Measurements from ENCODE around the gene GYG2.

GYG2 gene

DNA sequence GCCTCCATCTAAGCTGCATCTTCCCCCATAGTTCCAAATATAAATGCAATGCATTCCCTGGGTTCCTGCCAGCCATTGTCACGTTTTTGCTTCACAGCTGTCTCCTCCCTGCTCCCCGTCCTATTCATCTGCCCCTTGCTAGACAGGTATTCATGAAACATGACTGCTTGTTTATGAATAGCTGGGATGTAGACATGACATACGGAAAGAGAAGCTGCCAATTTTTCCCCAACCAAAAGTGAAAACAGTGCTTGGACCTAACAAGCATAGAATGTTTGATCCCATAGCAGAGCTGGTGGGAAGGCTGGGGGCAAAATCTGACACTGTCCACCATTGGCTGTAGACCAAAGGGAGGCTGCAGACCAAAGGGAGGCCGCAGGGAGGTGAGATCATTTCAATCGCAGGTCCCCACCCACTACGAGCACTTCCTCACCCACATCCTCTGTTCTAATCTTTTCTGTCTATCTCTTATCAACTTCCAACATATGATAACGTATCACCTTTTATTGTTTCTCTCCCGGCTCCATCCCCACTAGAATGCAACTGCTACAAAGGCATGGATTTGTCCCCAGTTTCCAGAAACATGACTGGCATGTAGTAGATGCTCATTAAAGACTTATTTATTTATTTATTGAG is 8.5 kb upstream of the GYG2 start:
- no peak overlapping the region for H3K4me3 ChIP-seq (ENCODE audit: low read depth, low read length)
- DNase-seq (ENCODE audit: low read depth): no peak
- TF ChIP-seq MYC (IDR thresholded peaks at IDR 0.05; ENCODE audit: low read depth, low read length) (no peak), POLR2A (IDR thresholded peaks at IDR 0.05; ENCODE audit: extremely low read depth, insufficient read length) (no peak)
- TF ChIP-seq, protein P1, sequence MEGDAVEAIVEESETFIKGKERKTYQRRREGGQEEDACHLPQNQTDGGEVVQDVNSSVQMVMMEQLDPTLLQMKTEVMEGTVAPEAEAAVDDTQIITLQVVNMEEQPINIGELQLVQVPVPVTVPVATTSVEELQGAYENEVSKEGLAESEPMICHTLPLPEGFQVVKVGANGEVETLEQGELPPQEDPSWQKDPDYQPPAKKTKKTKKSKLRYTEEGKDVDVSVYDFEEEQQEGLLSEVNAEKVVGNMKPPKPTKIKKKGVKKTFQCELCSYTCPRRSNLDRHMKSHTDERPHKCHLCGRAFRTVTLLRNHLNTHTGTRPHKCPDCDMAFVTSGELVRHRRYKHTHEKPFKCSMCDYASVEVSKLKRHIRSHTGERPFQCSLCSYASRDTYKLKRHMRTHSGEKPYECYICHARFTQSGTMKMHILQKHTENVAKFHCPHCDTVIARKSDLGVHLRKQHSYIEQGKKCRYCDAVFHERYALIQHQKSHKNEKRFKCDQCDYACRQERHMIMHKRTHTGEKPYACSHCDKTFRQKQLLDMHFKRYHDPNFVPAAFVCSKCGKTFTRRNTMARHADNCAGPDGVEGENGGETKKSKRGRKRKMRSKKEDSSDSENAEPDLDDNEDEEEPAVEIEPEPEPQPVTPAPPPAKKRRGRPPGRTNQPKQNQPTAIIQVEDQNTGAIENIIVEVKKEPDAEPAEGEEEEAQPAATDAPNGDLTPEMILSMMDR (IDR thresholded peaks at IDR 0.05; ENCODE audit: low read depth, low read length): no peak
- TF ChIP-seq, protein P2, sequence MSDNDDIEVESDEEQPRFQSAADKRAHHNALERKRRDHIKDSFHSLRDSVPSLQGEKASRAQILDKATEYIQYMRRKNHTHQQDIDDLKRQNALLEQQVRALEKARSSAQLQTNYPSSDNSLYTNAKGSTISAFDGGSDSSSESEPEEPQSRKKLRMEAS (IDR thresholded peaks at IDR 0.05; ENCODE audit: low read depth, low read length): no peak

DNA sequence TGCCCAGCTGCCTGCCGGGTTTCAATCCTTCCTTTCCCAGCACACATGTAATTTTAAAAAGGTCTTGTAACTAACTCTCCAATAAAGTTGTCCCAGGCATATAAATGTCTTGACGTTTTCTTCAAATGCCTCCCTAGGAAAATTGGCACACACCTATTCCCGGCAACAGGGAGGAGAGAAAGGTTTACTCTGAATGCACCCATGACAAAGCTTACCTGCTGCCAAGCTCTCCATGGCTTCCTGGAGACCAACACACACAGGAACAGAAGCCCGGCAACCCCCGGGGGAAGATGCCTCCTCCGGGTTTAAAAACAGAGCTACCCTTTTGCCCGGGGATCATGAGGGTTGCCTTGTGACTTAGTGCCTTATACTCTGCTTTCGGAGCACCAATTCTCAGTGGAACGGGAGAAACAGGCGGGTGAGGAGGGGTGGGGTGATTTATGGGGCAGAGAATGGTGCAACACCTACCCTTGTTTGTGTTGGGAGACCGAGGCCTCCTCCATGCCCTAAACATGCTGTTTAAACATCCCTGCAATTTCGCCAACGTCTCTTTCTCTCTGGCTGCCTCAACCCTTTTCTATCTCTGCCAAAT is 4.8 kb upstream of the GYG2 start:
- H3K4me3 ChIP-seq (ENCODE audit: low read depth, low read length): no peak overlapping the region
- DNase-seq (ENCODE audit: low read depth): no peak
- TF ChIP-seq, protein P1 (IDR thresholded peaks at IDR 0.05; ENCODE audit: low read depth, low read length): no peak
- TF ChIP-seq POLR2A (IDR thresholded peaks at IDR 0.05; ENCODE audit: extremely low read depth, insufficient read length): no peak
- no peak for TF ChIP-seq MYC (IDR thresholded peaks at IDR 0.05; ENCODE audit: low read depth, low read length)
- TF ChIP-seq, protein P2 (IDR thresholded peaks at IDR 0.05; ENCODE audit: low read depth, low read length): no peak

DNA sequence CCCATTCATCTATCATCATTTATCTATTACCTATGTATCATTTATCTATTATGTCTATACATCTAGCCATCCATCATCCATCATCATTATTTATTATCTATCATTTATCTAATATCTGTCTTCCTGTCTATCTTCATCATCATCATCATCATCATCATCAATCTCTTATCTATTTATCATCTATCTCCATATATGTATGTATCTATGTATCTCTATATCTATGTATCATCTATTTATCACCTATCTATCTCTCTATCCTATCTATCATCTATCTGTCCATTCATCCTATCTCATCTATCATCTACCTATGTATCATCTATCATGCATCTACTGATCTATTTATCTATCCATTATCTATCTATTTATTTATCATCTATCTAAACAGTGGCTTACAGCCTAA is 3.8 kb upstream of the GYG2 start:
- TF ChIP-seq, protein P2 (IDR thresholded peaks at IDR 0.05; ENCODE audit: low read depth, low read length): no peak
- TF ChIP-seq MYC (IDR thresholded peaks at IDR 0.05; ENCODE audit: low read depth, low read length): no peak
- TF ChIP-seq POLR2A (IDR thresholded peaks at IDR 0.05; ENCODE audit: extremely low read depth, insufficient read length): no peak
- TF ChIP-seq, protein P1 (IDR thresholded peaks at IDR 0.05; ENCODE audit: low read depth, low read length): no peak
- H3K4me3 ChIP-seq (ENCODE audit: low read depth, low read length): no peak overlapping the region
- no peak for DNase-seq (ENCODE audit: low read depth)

DNA sequence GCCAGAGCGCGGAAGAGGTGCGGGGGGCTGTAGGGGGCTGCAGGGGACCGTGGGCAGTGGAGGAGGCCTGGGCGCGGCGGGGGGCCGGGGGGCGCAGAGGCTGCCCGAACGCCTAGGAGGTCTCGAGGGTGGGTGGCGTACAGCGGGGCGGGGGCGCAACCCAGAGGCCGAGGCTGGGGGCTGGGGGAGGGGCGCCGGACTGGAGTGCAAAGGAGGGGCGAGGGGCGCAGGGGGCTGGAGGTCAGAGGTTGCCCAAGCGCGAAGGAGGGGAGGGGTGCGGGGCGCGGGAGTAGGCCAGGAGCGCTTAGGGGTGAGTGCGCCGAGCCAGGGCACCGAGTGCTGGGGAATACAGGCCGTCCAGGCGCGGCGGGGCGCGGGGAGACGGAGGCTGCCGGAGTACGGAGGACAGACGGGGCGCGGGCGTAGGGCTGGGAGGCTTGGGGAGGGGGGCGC is 255 bp downstream of the GYG2 start:
- H3K4me3 ChIP-seq (ENCODE audit: low read depth, low read length): no peak overlapping the region
- TF ChIP-seq, protein P2 (IDR thresholded peaks at IDR 0.05; ENCODE audit: low read depth, low read length): no peak
- no peak for DNase-seq (ENCODE audit: low read depth)

DNA sequence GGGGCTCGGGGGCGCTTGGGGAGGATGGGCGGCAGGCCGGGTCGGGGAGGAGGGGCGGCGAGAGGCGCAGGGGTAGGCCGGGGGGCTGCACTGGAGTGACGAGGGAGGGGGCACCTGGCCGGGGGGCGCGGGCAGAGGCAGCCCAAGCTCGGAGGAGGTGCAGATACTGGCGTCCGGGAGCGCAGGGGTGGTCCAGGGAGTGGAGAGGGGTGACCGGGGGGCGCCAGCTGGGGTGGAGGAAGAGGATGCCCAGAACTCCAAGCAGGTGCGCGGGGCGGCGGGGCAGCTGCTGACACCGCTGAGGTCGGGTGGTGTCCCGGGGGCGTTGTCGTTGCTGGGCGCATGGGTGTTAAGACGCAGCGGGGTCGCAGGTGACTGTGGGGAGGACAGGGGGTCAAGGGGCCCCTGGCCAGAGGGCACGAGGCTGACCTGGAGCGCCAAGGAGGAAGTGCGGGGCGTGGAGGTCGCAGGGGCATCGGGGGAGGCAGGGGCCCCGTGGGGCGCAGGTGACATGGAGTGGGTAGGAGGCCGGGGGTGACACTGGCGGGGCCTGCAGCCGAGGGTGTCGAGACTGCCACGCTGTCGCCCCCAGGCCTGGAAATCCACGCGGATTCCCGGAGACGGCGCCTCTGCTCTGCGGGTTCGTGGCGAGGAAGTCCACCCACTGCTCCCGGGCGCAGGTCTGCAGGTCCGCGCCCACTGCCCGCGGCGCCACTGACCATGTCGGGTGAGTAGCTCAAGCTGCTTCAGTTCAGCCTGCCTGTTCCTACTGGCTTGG is 928 bp downstream of the GYG2 start:
- H3K4me3 ChIP-seq (ENCODE audit: low read depth, low read length): no peak overlapping the region
- TF ChIP-seq, protein P2 (IDR thresholded peaks at IDR 0.05; ENCODE audit: low read depth, low read length): no peak
- no peak for TF ChIP-seq POLR2A (IDR thresholded peaks at IDR 0.05; ENCODE audit: extremely low read depth, insufficient read length)
- TF ChIP-seq, protein P1 (IDR thresholded peaks at IDR 0.05; ENCODE audit: low read depth, low read length): no peak
- no peak for TF ChIP-seq MYC (IDR thresholded peaks at IDR 0.05; ENCODE audit: low read depth, low read length)
- no peak for DNase-seq (ENCODE audit: low read depth)
